Heart right ventricle (tissue), 16 donors: ENCODE data around the gene PCDHGB1. TPM values are rescaled to one million over a fixed set of nuclear protein-coding genes. Genes with fewer than 3 reads are reported as not detected.
A peak's percentile ranks its signal among the peaks of the same experiment; 100 is the strongest.
"Not testable (repeated sequence)": the region's sequence is repeated elsewhere in the genome, so short reads cannot be mapped to it uniquely, and the experiment has no call there.

Experiments
- ATAC-seq, 8 donors: fragments of 200-7000 bp; cut with Tn5 transposase; one replicate each; pipeline ENCODE4 v1.9.1; 2020; ENCODE audit warnings: mild to moderate bottlenecking in 8 of 8, moderate library complexity in 8 of 8, moderate number of reproducible peaks in 1 of 8
- DNase-seq, 2 donors: peaks; one replicate each; pipeline ENCODE4 v3.0.0-alpha.2; 2020
- H3K27ac ChIP-seq, 10 donors: fragments of 200-600 bp; sonication (generic) in 2 of 10; one replicate each; pipeline versions ENCODE4 v1.5.0 to v1.8.0; 2020 to 2022; ENCODE audit warnings: mild to moderate bottlenecking in 3 of 10
- H3K27me3 ChIP-seq, 7 donors: fragments of 200-600 bp; one replicate each; pipeline ENCODE4 v1.8.0; 2021 to 2022; ENCODE audit warnings: mild to moderate bottlenecking in 2 of 7
- H3K36me3 ChIP-seq, 9 donors: fragments of 200-600 bp; sonication (generic) in 1 of 9; one replicate each; pipeline versions ENCODE4 v1.5.0 to v1.8.0; 2020 to 2022; ENCODE audit warnings: mild to moderate bottlenecking in 2 of 9
- H3K4me1 ChIP-seq, 9 donors: fragments of 200-600 bp; sonication (generic) in 1 of 9; one replicate each; pipeline versions ENCODE4 v1.5.0 to v1.8.0; 2020 to 2022; ENCODE audit warnings: mild to moderate bottlenecking in 4 of 9
- H3K4me3 ChIP-seq, 10 donors: fragments of 200-600 bp; sonication (generic) in 2 of 10; one replicate each; pipeline versions ENCODE4 v1.5.0 to v1.8.0; 2020 to 2022; ENCODE audit warnings: mild to moderate bottlenecking in 7 of 10, moderate library complexity in 2 of 10
- H3K9me3 ChIP-seq, 11 donors: fragments of 200-600 bp in 10 of 11; sonication (generic) in 2 of 11; one replicate each; pipeline versions ENCODE4 v1.5.0 to v1.8.0; 2013 to 2022; ENCODE audit warnings: mild to moderate bottlenecking in 2 of 11, control low read depth in 1 of 11, moderate library complexity in 1 of 11
- CTCF ChIP-seq, 9 donors: fragments of 200-600 bp; sonication (generic) in 2 of 9; IDR thresholded peaks; one replicate each; pipeline versions ENCODE4 v1.5.0 to v1.8.0; 2021 to 2022; ENCODE audit warnings: antibody characterized with exemption in 9 of 9, mild to moderate bottlenecking in 5 of 9, moderate library complexity in 1 of 9
- WGBS, 2 donors: extraction: QIAGEN DNeasy Blood & Tissue Kit; methylation state at CpG; one replicate each; pipeline ENCODE4 v1.1.7; 2013; ENCODE audit warnings: inconsistent platforms in 1 of 2; 5-methylcytosine and 5-hydroxymethylcytosine counted together
- intact Hi-C, 10 donors: fragments of 100-400 bp; cut with DNase I; formaldehyde crosslinking; loops; one replicate each; pipeline versions ENCODE4 v1.11.1 to v1.14.2; 2022
- long read RNA-seq, 3 donors: library from polyadenylated mRNA; unstranded; transcript quantifications; one replicate each; pipeline ENCODE4 v2.0.0, GENCODE V29; 2020 to 2021
- polyA plus RNA-seq, 2 donors: library from polyadenylated mRNA; stranded (reverse); fragments of 200-250 nt; gene quantifications; one replicate each; pipeline ENCODE4 v1.2.3, GENCODE V29; 2013
- total RNA-seq, 10 donors: library from RNA; stranded (reverse); fragmentation: NEBNext Ultra II Directional in 3 of 10; extraction: Animal tissue kit (Norgen Biotek cat#: 25700) in 3 of 10; gene quantifications; one replicate each; pipeline versions ENCODE4 v1.2.1 to v1.2.4, GENCODE V29; 2021 to 2023
- donor health status: Arrhythmogenic right ventricular cardiomyopathy.
- donor health status: ischemic (EF 13 %, LVEDD 7.1; RV severe dilation, severe dysfunction).
- donor health status: healthy with polysubstance abuse.
- donor health status: DM: no; HTN: yes; CAD: no.
- donor health status: DM: no; HTN: no; CAD: no.
- donor health status: ischemic (EF 25% LVEDD 6.9; RV normal size, moderate dysfunction).
- donor health status: ischemic (EF 25% LVEDD 5.7; RV mildly dilated, moderate dysfunction).
- donor health status: healthy.
- donor health status: DM: yes; HTN: yes; CAD: no.
- donor health status: Ischemic cardiomyopathy.
- donor health status: ischemic (EF 35%, LVEDD 5.7; RV mildly dilated, moderate dysfunction).
- donor health status: nonischemic (EF 11% LVEDD 7.7; RV severe dilation, severe dysfunction).
- donor health status: DM: yes; HTN: yes; CAD: no.
- donor health status: PGD.
- donor health status: ischemic (EF 29% LVEDD 5.4; RV normal size, mild dysfunction).
- donor health status: nonischemic (EF 23%, LVEDD 6.1; RV moderate dilation, normal function).

PCDHGB1 gene
- total RNA-seq (10 to 100 TPM in 3 of 10 donors, 1 to 10 TPM in 7; 5.2 to 13.2 (median 9.0) TPM), polyA plus RNA-seq (1 to 10 TPM in 1 of 2 donors, under 1 TPM in 1; 0.19 to 7.2 TPM)
- long read RNA-seq, donor 1, result 0 reads
- long read RNA-seq, donor 2, partial matches to known transcripts, result 0 of 2 reads
- long read RNA-seq, donor 2, other reads (novel, unspliced or antisense), result 0 of 2 reads
- long read RNA-seq, donor 3, partial matches to known transcripts, result 0 of 1 reads
- long read RNA-seq, donor 3, other reads (novel, unspliced or antisense), result 0 of 1 reads

DNA sequence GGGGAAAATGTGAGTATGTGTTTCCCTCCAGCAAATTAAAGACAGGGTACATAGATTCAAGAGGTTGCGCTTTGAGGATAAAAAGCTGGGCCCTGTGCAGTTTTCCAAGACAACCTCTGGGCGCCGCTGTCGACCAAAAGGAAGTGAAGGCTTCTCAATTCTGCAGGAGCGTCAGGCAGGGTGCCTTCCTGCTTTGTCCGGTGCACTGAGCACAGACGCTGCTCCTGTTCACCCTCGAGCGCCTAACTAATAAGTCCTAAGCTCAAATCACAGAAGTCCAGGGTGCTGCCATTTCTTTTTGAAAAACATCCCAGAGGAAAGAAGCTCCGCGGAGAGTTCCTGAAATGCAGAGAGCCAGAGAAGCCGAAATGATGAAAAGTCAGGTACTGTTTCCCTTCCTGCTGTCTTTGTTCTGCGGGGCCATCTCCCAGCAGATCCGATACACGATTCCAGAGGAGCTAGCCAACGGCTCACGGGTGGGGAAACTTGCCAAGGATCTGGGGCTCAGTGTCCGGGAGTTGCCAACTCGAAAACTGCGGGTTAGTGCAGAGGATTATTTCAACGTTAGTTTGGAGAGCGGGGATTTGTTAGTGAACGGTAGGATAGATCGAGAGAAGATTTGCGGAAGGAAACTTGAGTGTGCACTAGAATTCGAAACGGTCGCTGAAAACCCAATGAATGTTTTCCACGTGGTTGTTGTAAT, at the start of gene PCDHGB1:
Gene PCDHGB1 (plus strand): TSS at position 183 of the 703 bp plus-strand sequence. CDS start 162 bp downstream, at position 345.
- DNase-seq (peak; percentile 52 to 60), ATAC-seq (peak; percentile 50 to 88 (median 72))
- intact Hi-C loops, result loop anchor here in 3 of 10 donors (5.0 to 10.0 kb wide), 3 partner anchors 42 to 215 kb away; partner anchors contain the start of genes PCDHGA8 (in 1 of the 3), PCDHGA9 (in 1 of the 3) and PCDHGB6 (in 1 of the 3)
- H3K4me3 ChIP-seq, result peak within 1 kb of the TSS in 8 of 10 donors; percentile 1 to 34 (median 26)
- H3K27ac ChIP-seq, result peak within 1 kb of the TSS in 1 of 10 donors; percentile 5
- peaks cover 0 to 36% (median 4%) of the 10 kb centered on the region in 9 donors for H3K4me1 ChIP-seq
- WGBS, 2 donors, result 21 to 24% methylated on average over 29 of the region's 29 CpGs
- peak in 8 of 9 donors; percentile 21 to 62 (median 54) for TF ChIP-seq CTCF (IDR thresholded peaks at IDR 0.05)
- H3K27me3 ChIP-seq, result peaks cover 0 to 29% (median 0%) of the 10 kb centered on the region in 7 donors
- peaks cover 0 to 96% (median 39%) of the 10 kb centered on the region in 11 donors for H3K9me3 ChIP-seq
- H3K36me3 ChIP-seq, result peaks cover 0 to 34% (median 0%) of the 10 kb centered on the region in 9 donors

GRCh38 chr5:141303756-141304155, 46.1 kb upstream of the PCDHGB1 start, which contains the start of gene SLC25A2:
Gene SLC25A2, minus strand, starts transcription at chr5:141304049. Its CDS starts 184 bp downstream, at chr5:141303865.
- no peak for TF ChIP-seq CTCF (IDR thresholded peaks at IDR 0.05)
- Histone ChIP-seq H3K9me3 (peaks cover 0 to 100% (median 79%) of the 10 kb centered on the region in 11 donors), H3K27me3 (no peaks in the 10 kb centered on the region), H3K36me3 (no peaks in the 10 kb centered on the region), H3K4me1 (peaks cover 0 to under 1% (median 0%) of the 10 kb centered on the region in 9 donors), H3K27ac (no peak within 1 kb of the TSS), H3K4me3 (no peak within 1 kb of the TSS)
- no peak for DNase-seq
- intact Hi-C loops, result no loop called here
- WGBS, 2 donors, result 32 to 40% methylated on average over 36 of the region's 36 CpGs
- ATAC-seq, result no peak

DNA sequence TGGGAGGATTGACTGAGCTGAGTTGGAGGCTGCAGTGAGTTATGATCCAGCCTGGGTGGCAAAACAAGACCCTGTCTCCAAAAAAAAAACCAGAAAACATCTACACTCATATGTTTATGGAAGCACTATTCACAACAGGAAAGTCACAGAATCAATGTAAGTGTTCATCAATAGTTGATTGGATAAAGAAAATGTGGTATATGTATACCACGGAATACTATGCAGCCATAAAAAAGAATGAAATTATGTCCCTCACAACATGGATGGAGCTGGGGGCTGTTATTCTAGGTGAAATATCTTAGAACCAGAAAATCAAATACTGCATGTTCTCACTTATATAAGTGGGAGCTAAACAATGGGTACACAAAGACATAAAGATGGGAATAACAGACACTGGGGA, 43.3 kb upstream of the PCDHGB1 start:
- Histone ChIP-seq H3K27me3 (no peaks in the 10 kb centered on the region), H3K4me3 (no peak overlapping the region), H3K36me3 (no peaks in the 10 kb centered on the region), H3K4me1 (no peaks in the 10 kb centered on the region), H3K9me3 (peaks cover 0 to 100% (median 81%) of the 10 kb centered on the region in 11 donors), H3K27ac (no peak overlapping the region)
- intact Hi-C loops, result no loop called here
- ATAC-seq (no peak), DNase-seq (no peak)
- TF ChIP-seq CTCF (IDR thresholded peaks at IDR 0.05), result no peak
- 97 to 100% methylated on average over 1 of the region's 1 CpG for WGBS, 2 donors

- Histone ChIP-seq H3K27ac (no peak overlapping the region), H3K4me1 (peaks cover 0 to 8% (median 0%) of the 10 kb centered on the region in 9 donors), H3K9me3 (peaks cover 0 to 100% (median 91%) of the 10 kb centered on the region in 11 donors), H3K27me3 (no peaks in the 10 kb centered on the region), H3K36me3 (peaks cover 0 to 60% (median 10%) of the 10 kb centered on the region in 9 donors), H3K4me3 (no peak overlapping the region)
- ATAC-seq (no peak), DNase-seq (no peak)
- intact Hi-C loops, result loop anchor here in 3 of 10 donors (5.0 to 10.0 kb wide), 3 partner anchors 59 to 89 kb away; partner anchors contain the start of gene PCDHB14 (in 1 of the 3)
- no peak for TF ChIP-seq CTCF (IDR thresholded peaks at IDR 0.05)
These were observed 36.2 kb upstream of the PCDHGB1 start for GRCh38 chr5:141313711-141314110.

GRCh38 chr5:141316963-141317362, 32.9 kb upstream of the PCDHGB1 start:
- peaks cover 0 to 22% (median 13%) of the 10 kb centered on the region in 9 donors for H3K4me1 ChIP-seq
- intact Hi-C loops, result loop anchor here in 2 of 10 donors (10.0 kb wide), 2 partner anchors 62 to 92 kb away; partner anchors contain the start of gene PCDHB14 (in 1 of the 2)
- DNase-seq, H3K27me3 ChIP-seq, H3K27ac ChIP-seq, H3K4me3 ChIP-seq, ATAC-seq: not testable (repeated sequence)
- peaks cover 0 to 74% (median 21%) of the 10 kb centered on the region in 9 donors for H3K36me3 ChIP-seq
- 84 to 87% methylated on average over 4 of the region's 4 CpGs for WGBS, 2 donors
- peaks cover 0 to 94% (median 78%) of the 10 kb centered on the region in 11 donors for H3K9me3 ChIP-seq
